ENCODE measurements around the gene CCDC116. TPM values are rescaled to one million over a fixed set of nuclear protein-coding genes. Genes with fewer than 3 reads are reported as not detected.

CCDC116 gene
- total RNA-seq, 5 donors from 2014 or later (not counting 1 experiment from before 2014, with no cell fraction given) = 0.16 to 0.79 (median 0.66) TPM; not detected in 1

DNA sequence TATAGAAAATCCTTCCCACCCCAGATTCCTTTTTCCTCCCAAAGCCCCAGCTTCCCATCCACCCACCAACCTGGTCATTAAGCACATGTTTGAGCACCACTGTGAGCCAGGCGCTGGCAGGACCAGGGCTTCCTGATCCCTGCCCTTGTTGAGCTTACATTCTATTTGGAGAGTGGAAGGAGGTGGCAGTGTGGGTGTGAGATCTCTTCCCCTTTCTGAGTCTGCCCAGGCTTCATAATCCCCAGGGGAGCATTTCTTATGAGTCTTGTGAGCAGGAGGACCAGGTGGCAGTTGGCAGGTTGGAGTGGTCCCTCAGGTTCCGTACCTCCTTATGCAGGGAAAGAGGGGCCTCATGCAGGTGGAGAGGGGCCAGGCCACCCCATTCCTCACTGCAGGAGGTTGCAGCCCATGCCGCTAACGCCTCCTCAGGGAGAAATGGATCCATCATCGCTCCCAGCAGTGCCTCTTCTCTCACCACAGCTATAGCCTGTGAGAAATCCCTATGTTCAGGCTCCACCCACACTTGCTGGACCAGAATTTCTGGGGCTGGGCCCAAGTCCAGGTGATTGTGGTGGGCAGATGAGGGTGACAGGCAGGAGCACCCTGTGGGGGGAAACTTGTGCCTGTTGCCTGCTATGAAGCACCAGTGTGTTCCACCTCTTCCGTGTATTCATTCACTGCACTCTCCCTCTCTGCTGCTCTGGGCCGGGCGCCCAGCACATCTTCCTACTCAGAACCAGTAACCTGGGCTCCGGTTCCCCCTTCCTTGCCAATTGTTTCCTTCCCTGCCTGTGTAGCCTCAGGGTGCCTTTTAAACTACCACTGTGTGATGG is 41.5 kb upstream of the CCDC116 start:
- POLR2A ChIA-PET = interaction anchor here in 1 of 2 donors (0.6 kb wide), 1 partner anchor 724 kb away, joined by 3 read pairs; no protein-coding TSS in a partner anchor

DNA sequence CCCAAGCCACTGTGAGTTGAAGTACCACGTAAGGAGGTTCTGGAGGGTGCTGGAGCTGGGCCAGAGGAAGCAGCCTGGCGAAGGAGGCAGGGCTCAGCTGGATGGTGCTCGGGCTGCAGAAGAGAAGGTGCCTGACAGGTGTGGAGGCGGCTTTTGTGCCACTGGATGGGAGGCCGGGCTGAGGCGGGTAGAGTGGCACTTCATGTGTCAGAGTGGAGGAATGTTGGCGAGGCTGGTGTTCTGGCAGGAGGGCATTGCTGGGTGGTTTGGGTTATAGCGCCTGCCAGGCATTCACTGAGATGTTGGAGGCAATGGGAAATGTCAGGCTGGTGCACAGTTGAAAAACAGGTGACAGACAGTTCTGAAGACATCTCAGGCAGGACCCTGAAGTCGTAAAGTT is 40.9 kb upstream of the CCDC116 start:
- H3K9me3 Mint-ChIP-seq = no peaks in the 10 kb centered on the region
- no peaks in the 10 kb centered on the region for H3K27me3 Mint-ChIP-seq
- H3K4me1 ChIP-seq (ENCODE audit: control insufficient read depth in 1 of 2, extremely low read depth in 1 of 2, insufficient read depth in 2 of 2, low read length in 2 of 2) = peaks cover 0 to 45% of the 10 kb centered on the region in 2 experiments
- H3K27me3 ChIP-seq (replicated peaks in 1 of 2; ENCODE audit: control insufficient read depth in 2 of 2, extremely low read depth in 1 of 2, insufficient read depth in 2 of 2, low read length in 1 of 2) = no peaks in the 10 kb centered on the region
- peaks cover 6 to 33% of the 10 kb centered on the region in 2 donors for H3K36me3 ChIP-seq (ENCODE audit: control insufficient read depth in 2 of 2, extremely low read depth in 1 of 2, insufficient read depth in 1 of 2, low read length in 1 of 2)
- WGBS (ENCODE audit: insufficient coverage) = 80% methylated on average over 7 of the region's 9 CpGs
- H3K4me3 ChIP-seq (ENCODE audit: control insufficient read depth in 1 of 2, extremely low read depth in 1 of 2, low read length in 1 of 2) = no peak overlapping the region
- peaks cover 71 to 80% (median 80%) of the 10 kb centered on the region in 3 donors for H3K4me1 Mint-ChIP-seq
- ChIA-PET CTCF (interaction anchor here in 1 of 2 donors (1.0 kb wide), 1 partner anchor 16 kb away, joined by 3 read pairs; no protein-coding TSS in a partner anchor), POLR2A (no interaction called here)
- ATAC-seq (replicated peaks in 1 of 4) (no peak), DNase-seq (no peak)
- H3K9me3 ChIP-seq = no peaks in the 10 kb centered on the region
- H3K27ac ChIP-seq (ENCODE audit: low read length) = no peak overlapping the region
- H3K4me3 Mint-ChIP-seq = peak overlapping the region in 1 of 3 donors; percentile 15
- H3K27ac Mint-ChIP-seq = peak overlapping the region; percentile 33 to 55
- peaks cover 38% of the 10 kb centered on the region for H3K36me3 Mint-ChIP-seq

More for the DNA sequence above, 41.5 kb upstream of the CCDC116 start:
- H3K9me3 ChIP-seq = no peaks in the 10 kb centered on the region
- H3K27ac ChIP-seq (ENCODE audit: low read length) = no peak overlapping the region
- peaks cover 0 to 48% of the 10 kb centered on the region in 2 experiments for H3K4me1 ChIP-seq (ENCODE audit: control insufficient read depth in 1 of 2, extremely low read depth in 1 of 2, insufficient read depth in 2 of 2, low read length in 2 of 2)
- peaks cover 37% of the 10 kb centered on the region for H3K36me3 Mint-ChIP-seq
- DNase-seq = no peak
- 100% methylated on average over 1 of the region's 9 CpGs for WGBS (ENCODE audit: insufficient coverage)
- no peak for ATAC-seq (replicated peaks in 1 of 4)
- peaks cover 71 to 81% (median 78%) of the 10 kb centered on the region in 3 donors for H3K4me1 Mint-ChIP-seq
- H3K4me3 Mint-ChIP-seq = peak overlapping the region in 1 of 3 donors; percentile 15
- H3K9me3 Mint-ChIP-seq = no peaks in the 10 kb centered on the region
- peak overlapping the region; percentile 46 to 55 for H3K27ac Mint-ChIP-seq
- H3K4me3 ChIP-seq (ENCODE audit: control insufficient read depth in 1 of 2, extremely low read depth in 1 of 2, low read length in 1 of 2) = no peak overlapping the region
- H3K27me3 ChIP-seq (replicated peaks in 1 of 2; ENCODE audit: control insufficient read depth in 2 of 2, extremely low read depth in 1 of 2, insufficient read depth in 2 of 2, low read length in 1 of 2) = no peaks in the 10 kb centered on the region
- H3K27me3 Mint-ChIP-seq = no peaks in the 10 kb centered on the region
- H3K36me3 ChIP-seq (ENCODE audit: control insufficient read depth in 2 of 2, extremely low read depth in 1 of 2, insufficient read depth in 1 of 2, low read length in 1 of 2) = peaks cover 6 to 32% of the 10 kb centered on the region in 2 donors
- CTCF ChIA-PET = no interaction called here

- Histone ChIP-seq H3K4me1 (ENCODE audit: control insufficient read depth in 1 of 2, extremely low read depth in 1 of 2, insufficient read depth in 2 of 2, low read length in 2 of 2) (peaks cover 0 to 43% of the 10 kb centered on the region in 2 experiments), H3K27me3 (replicated peaks in 1 of 2; ENCODE audit: control insufficient read depth in 2 of 2, extremely low read depth in 1 of 2, insufficient read depth in 2 of 2, low read length in 1 of 2) (no peaks in the 10 kb centered on the region), H3K27ac (ENCODE audit: low read length) (no peak overlapping the region), H3K9me3 (no peaks in the 10 kb centered on the region), H3K4me3 (ENCODE audit: control insufficient read depth in 1 of 2, extremely low read depth in 1 of 2, low read length in 1 of 2) (no peak overlapping the region), H3K36me3 (ENCODE audit: control insufficient read depth in 2 of 2, extremely low read depth in 1 of 2, insufficient read depth in 1 of 2, low read length in 1 of 2) (peaks cover 5 to 35% of the 10 kb centered on the region in 2 donors)
- Mint-ChIP-seq H3K4me3 (no peak overlapping the region), H3K4me1 (peaks cover 65 to 75% (median 74%) of the 10 kb centered on the region in 3 donors), H3K9me3 (no peaks in the 10 kb centered on the region), H3K36me3 (peaks cover 40% of the 10 kb centered on the region), H3K27me3 (no peaks in the 10 kb centered on the region), H3K27ac (no peak overlapping the region)
- DNase-seq (no peak), ATAC-seq (replicated peaks in 1 of 4) (no peak)
- WGBS (ENCODE audit: insufficient coverage) = no CpG with 5 or more reads among the region's 3 CpGs
- ChIA-PET POLR2A (interaction anchor here in 1 of 2 donors (0.5 kb wide), 1 partner anchor 27 kb away, joined by 7 read pairs; no protein-coding TSS in a partner anchor), CTCF (interaction anchor here in 1 of 2 donors (1.0 kb wide), 1 partner anchor 16 kb away, joined by 3 read pairs; no protein-coding TSS in a partner anchor)
Measured at GRCh38 chr22:21592422-21592821, 40.1 kb upstream of the CCDC116 start.

- ChIA-PET POLR2A (interaction anchor here in 1 of 2 donors (0.6 kb wide), 1 partner anchor 32 kb away, joined by 6 read pairs; no protein-coding TSS in a partner anchor), CTCF (no interaction called here)
- Mint-ChIP-seq H3K4me1 (peaks cover 66 to 70% (median 68%) of the 10 kb centered on the region in 3 donors), H3K4me3 (no peak overlapping the region), H3K27me3 (no peaks in the 10 kb centered on the region), H3K9me3 (no peaks in the 10 kb centered on the region), H3K27ac (peak overlapping the region in 1 of 2 donors; percentile 40), H3K36me3 (peaks cover 40% of the 10 kb centered on the region)
- no peak overlapping the region for H3K4me3 ChIP-seq (ENCODE audit: control insufficient read depth in 1 of 2, extremely low read depth in 1 of 2, low read length in 1 of 2)
- ATAC-seq (replicated peaks in 1 of 4) (no peak), DNase-seq (no peak)
- 82% methylated on average over 10 of the region's 11 CpGs for WGBS (ENCODE audit: insufficient coverage)
- H3K4me1 ChIP-seq (ENCODE audit: control insufficient read depth in 1 of 2, extremely low read depth in 1 of 2, insufficient read depth in 2 of 2, low read length in 2 of 2) = peaks cover 0 to 35% of the 10 kb centered on the region in 2 experiments
- no peaks in the 10 kb centered on the region for H3K27me3 ChIP-seq (replicated peaks in 1 of 2; ENCODE audit: control insufficient read depth in 2 of 2, extremely low read depth in 1 of 2, insufficient read depth in 2 of 2, low read length in 1 of 2)
- peaks cover 3 to 37% of the 10 kb centered on the region in 2 donors for H3K36me3 ChIP-seq (ENCODE audit: control insufficient read depth in 2 of 2, extremely low read depth in 1 of 2, insufficient read depth in 1 of 2, low read length in 1 of 2)
- H3K9me3 ChIP-seq = no peaks in the 10 kb centered on the region
- no peak overlapping the region for H3K27ac ChIP-seq (ENCODE audit: low read length)
Measured at GRCh38 chr22:21593406-21594232, 38.9 kb upstream of the CCDC116 start.

GRCh38 chr22:21594865-21595452 is 37.6 kb upstream of the CCDC116 start:
- Mint-ChIP-seq H3K36me3 (peaks cover 40% of the 10 kb centered on the region), H3K4me3 (no peak overlapping the region), H3K4me1 (peaks cover 68 to 71% (median 69%) of the 10 kb centered on the region in 3 donors), H3K27me3 (no peaks in the 10 kb centered on the region), H3K9me3 (no peaks in the 10 kb centered on the region), H3K27ac (peak overlapping the region; percentile 0 to 29)
- 93% methylated on average over 2 of the region's 5 CpGs for WGBS (ENCODE audit: insufficient coverage)
- Histone ChIP-seq H3K9me3 (no peaks in the 10 kb centered on the region), H3K36me3 (ENCODE audit: control insufficient read depth in 2 of 2, extremely low read depth in 1 of 2, insufficient read depth in 1 of 2, low read length in 1 of 2) (peaks cover 3 to 44% of the 10 kb centered on the region in 2 donors), H3K27ac (ENCODE audit: low read length) (no peak overlapping the region), H3K4me3 (ENCODE audit: control insufficient read depth in 1 of 2, extremely low read depth in 1 of 2, low read length in 1 of 2) (no peak overlapping the region), H3K4me1 (ENCODE audit: control insufficient read depth in 1 of 2, extremely low read depth in 1 of 2, insufficient read depth in 2 of 2, low read length in 2 of 2) (peaks cover 0 to 34% of the 10 kb centered on the region in 2 experiments), H3K27me3 (replicated peaks in 1 of 2; ENCODE audit: control insufficient read depth in 2 of 2, extremely low read depth in 1 of 2, insufficient read depth in 2 of 2, low read length in 1 of 2) (no peaks in the 10 kb centered on the region)
- ChIA-PET POLR2A (no interaction called here), CTCF (interaction anchor here in 1 of 2 donors (1.1 kb wide), 1 partner anchor 9 kb away, joined by 3 read pairs; no protein-coding TSS in a partner anchor)
- DNase-seq (no peak), ATAC-seq (replicated peaks in 1 of 4) (no peak)

All from T-cell (primary cell).